Fibroblast of peridontal ligament (primary cell): ENCODE data around the gene PCDHGA7.
"Not testable (repeated sequence)": the region's sequence is repeated elsewhere in the genome, so short reads cannot be mapped to it uniquely, and the experiment has no call there.

ENCODE experiments used
- DNase-seq: peaks from one replicate; pipeline ENCODE4 v3.0.0-alpha.2; 2010; ENCODE audit errors: extremely low read depth

Gene PCDHGA7

GRCh38 chr5:141366016-141366896 lies 16.3 kb upstream of the PCDHGA7 start:
- DNase-seq: no peak

- peak; percentile 38 for DNase-seq
These were observed 12.3 kb upstream of the PCDHGA7 start, which contains the start of gene PCDHGB3 for GRCh38 chr5:141369994-141370848. TSS of gene PCDHGB3 (plus strand) at chr5:141370242. CDS start at chr5:141370395, 153 bp downstream.

GRCh38 chr5:141371572-141372475 lies 10.7 kb upstream of the PCDHGA7 start:
- no peak for DNase-seq

- DNase-seq: peak; percentile 49
These were observed 8.7 kb upstream of the PCDHGA7 start, which contains the start of gene PCDHGA6 for GRCh38 chr5:141373673-141374317. TSS of gene PCDHGA6 (plus strand) at chr5:141373891. CDS start at chr5:141374084, 193 bp downstream.

- no peak for DNase-seq
These were observed 7.9 kb upstream of the PCDHGA7 start for GRCh38 chr5:141374627-141375026.

GRCh38 chr5:141375444-141376155 lies 6.9 kb upstream of the PCDHGA7 start:
- DNase-seq: not testable (repeated sequence)

- DNase-seq: no peak
These were observed 803 bp downstream of the PCDHGA7 start for GRCh38 chr5:141383345-141383744.

- DNase-seq: no peak
These were observed 2.1 kb downstream of the PCDHGA7 start for GRCh38 chr5:141384471-141385267.

GRCh38 chr5:141387557-141388311 lies 5.2 kb downstream of the PCDHGA7 start, which contains the start of gene PCDHGB4:
TSS of gene PCDHGB4 (plus strand) at chr5:141387698. CDS start at chr5:141387885, 187 bp downstream.
- peak; percentile 60 for DNase-seq

GRCh38 chr5:141388661-141389060 lies 6.1 kb downstream of the PCDHGA7 start:
- DNase-seq: no peak

- DNase-seq: no peak
These were observed 6.9 kb downstream of the PCDHGA7 start for GRCh38 chr5:141389153-141390042.

- DNase-seq: no peak
These were observed 10.1 kb downstream of the PCDHGA7 start, which contains the start of gene PCDHGA8 for GRCh38 chr5:141392429-141393198. TSS of gene PCDHGA8 (plus strand) at chr5:141392633. CDS start at chr5:141392814, 181 bp downstream.

GRCh38 chr5:141393267-141393666 lies 10.7 kb downstream of the PCDHGA7 start:
- DNase-seq: no peak

- DNase-seq: not testable (repeated sequence)
These were observed 12.1 kb downstream of the PCDHGA7 start for GRCh38 chr5:141394401-141395187.

GRCh38 chr5:141397756-141398551 lies 15.4 kb downstream of the PCDHGA7 start, which contains the start of gene PCDHGB5:
TSS of gene PCDHGB5 (plus strand) at chr5:141397947. CDS start at chr5:141398128, 181 bp downstream.
- peak; percentile 39 for DNase-seq
